ENCODE results near the gene TMEM229B.

The TMEM229B gene

GRCh38 chr14:67487332-67487731 lies 1.2 kb downstream of the TMEM229B start:
- DNase-seq (ENCODE audit: low spot score) = no peak

GRCh38 chr14:67486890-67487289 lies 1.6 kb downstream of the TMEM229B start:
- DNase-seq (ENCODE audit: low spot score) = no peak

- no peak for DNase-seq (ENCODE audit: low spot score)
These were observed 2.9 kb downstream of the TMEM229B start for GRCh38 chr14:67485501-67486095.

- DNase-seq (ENCODE audit: low spot score) = no peak
These were observed 4.8 kb downstream of the TMEM229B start for GRCh38 chr14:67483579-67484285.

GRCh38 chr14:67482231-67483164 lies 6.0 kb downstream of the TMEM229B start:
- DNase-seq (ENCODE audit: low spot score) = no peak

- no peak for DNase-seq (ENCODE audit: low spot score)
These were observed 8.5 kb downstream of the TMEM229B start for GRCh38 chr14:67480011-67480410.

- no peak for DNase-seq (ENCODE audit: low spot score)
These were observed 9.8 kb downstream of the TMEM229B start for GRCh38 chr14:67478800-67479084.

- DNase-seq (ENCODE audit: low spot score) = no peak
These were observed 10.4 kb downstream of the TMEM229B start for GRCh38 chr14:67477926-67478799.

GRCh38 chr14:67474366-67474765 lies 14.2 kb downstream of the TMEM229B start:
- no peak for DNase-seq (ENCODE audit: low spot score)

- DNase-seq (ENCODE audit: low spot score) = no peak
These were observed 15.0 kb downstream of the TMEM229B start for GRCh38 chr14:67473290-67474082.

- DNase-seq (ENCODE audit: low spot score) = no peak
These were observed 15.8 kb downstream of the TMEM229B start for GRCh38 chr14:67472726-67473125.

GRCh38 chr14:67469954-67470353 lies 18.6 kb downstream of the TMEM229B start:
- no peak for DNase-seq (ENCODE audit: low spot score)

- no peak for DNase-seq (ENCODE audit: low spot score)
These were observed 20.2 kb downstream of the TMEM229B start for GRCh38 chr14:67468378-67468730.

GRCh38 chr14:67467134-67467533 lies 21.4 kb downstream of the TMEM229B start:
- DNase-seq (ENCODE audit: low spot score) = no peak

- no peak for DNase-seq (ENCODE audit: low spot score)
These were observed 23.6 kb downstream of the TMEM229B start for GRCh38 chr14:67464879-67465278.

GRCh38 chr14:67464377-67464776 lies 24.1 kb downstream of the TMEM229B start:
- no peak for DNase-seq (ENCODE audit: low spot score)

- no peak for DNase-seq (ENCODE audit: low spot score)
These were observed 24.6 kb downstream of the TMEM229B start for GRCh38 chr14:67463900-67464299.

GRCh38 chr14:67461996-67462395 lies 26.5 kb downstream of the TMEM229B start:
- DNase-seq (ENCODE audit: low spot score) = no peak

- no peak for DNase-seq (ENCODE audit: low spot score)
These were observed 27.1 kb downstream of the TMEM229B start for GRCh38 chr14:67461341-67461985.

- no peak for DNase-seq (ENCODE audit: low spot score)
These were observed 29.2 kb downstream of the TMEM229B start for GRCh38 chr14:67459336-67459735.

- DNase-seq (ENCODE audit: low spot score) = no peak
These were observed 30.7 kb downstream of the TMEM229B start for GRCh38 chr14:67457782-67458181.
